Eye (tissue), 1 donor: Measurements from ENCODE around the gene PTK6.

Source experiments
- DNase-seq: peaks from one replicate; pipeline ENCODE4 v3.0.0-alpha.2; 2015

PTK6 gene

DNA sequence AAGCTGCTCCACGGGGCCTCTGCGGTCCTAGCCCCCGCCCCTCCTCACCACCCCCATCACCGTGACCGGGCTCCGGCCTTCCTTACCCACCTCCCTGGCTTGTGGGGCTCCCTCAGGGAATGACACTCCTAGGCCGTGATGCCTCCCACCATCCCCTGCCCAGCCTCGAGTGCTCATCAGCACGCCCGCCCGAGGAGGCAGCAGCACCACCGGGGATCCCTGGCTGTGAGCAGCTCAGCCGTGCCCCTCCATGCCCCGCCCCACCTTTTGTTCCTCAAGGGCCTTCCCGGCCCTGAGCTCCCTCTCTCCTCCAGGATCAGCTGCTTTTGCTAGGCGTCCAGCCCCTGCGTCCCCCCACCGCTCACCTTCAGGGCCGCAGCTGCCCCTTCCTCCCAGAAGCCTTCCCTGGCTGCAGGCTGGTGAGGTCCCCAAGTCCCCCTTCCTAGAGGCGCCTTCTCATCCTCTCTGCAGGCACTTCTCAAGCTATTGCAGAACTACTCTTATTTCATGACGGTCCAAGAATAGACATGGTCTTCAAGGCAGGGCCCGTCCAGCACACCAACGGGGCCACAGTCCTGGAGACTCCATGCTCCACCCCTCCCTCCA is 19.8 kb upstream of the PTK6 start:
- DNase-seq, result no peak

DNA sequence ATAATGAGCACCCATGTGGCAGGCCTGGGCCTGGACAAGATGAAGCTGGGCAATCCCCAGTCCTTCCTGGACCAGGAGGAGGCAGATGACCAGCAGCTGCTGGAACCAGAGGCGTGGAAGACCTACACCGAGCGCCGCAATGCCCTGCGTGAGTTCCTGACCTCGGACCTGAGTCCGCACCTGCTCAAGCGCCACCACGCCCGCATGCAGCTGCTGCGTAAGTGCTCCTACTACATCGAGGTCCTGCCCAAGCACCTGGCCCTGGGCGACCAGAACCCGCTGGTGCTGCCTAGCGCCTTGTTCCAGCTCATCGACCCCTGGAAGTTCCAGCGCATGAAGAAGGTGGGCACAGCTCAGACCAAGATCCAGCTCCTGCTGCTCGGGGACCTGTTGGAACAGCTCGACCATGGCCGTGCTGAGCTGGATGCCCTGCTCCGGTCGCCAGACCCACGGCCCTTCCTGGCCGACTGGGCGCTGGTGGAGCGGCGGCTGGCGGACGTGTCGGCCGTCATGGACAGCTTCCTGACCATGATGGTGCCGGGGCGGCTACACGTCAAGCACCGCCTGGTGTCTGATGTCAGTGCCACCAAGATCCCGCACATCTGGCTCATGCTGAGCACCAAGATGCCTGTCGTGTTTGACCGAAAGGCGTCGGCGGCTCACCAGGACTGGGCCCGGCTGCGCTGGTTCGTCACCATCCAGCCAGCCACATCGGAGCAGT is 18.6 kb upstream of the PTK6 start:
- no peak for DNase-seq

DNA sequence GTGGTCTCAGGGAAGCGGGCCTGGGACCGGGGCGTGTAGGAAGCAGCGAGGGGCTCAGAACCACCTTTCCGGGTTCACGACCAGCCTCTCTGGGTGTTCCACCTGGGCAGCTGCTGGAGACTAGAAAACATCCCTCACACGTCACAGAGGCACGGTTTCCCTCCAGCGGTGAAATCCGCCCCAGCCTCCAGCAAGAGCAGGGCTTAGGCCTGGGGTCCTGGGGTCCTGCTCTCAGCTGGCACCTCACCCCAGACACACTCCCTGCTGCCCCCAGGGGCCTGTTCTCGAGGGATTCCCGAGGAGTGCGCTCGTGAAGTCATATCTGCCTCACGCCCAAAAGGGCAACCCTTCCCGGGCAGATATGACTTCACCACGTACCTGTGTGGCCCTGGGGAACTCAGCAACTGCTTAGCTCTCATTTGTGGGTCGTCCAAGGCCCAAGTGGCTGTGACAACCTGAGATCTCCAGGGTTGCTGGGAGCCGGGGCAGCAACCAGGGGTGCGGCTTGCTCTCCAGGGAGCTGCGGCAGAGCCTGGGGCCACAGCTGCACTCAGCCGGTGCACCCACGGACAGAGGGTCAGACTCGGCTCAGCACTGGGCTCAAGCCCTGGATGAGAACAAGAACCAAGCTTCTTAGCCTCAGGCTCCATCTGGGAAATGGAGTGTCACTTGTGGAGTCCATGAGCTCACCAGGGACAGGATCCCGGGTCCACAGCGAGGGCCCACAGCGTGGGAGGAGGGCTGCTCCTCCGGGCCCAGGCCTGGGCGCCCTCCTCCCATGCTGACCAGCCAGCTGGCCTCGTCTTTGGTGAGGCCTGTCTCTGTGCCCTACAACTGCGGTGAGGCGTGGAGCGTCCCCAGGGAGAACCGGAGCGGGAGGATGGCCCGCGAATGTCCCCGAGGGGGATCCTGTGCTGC is 17.4 kb upstream of the PTK6 start:
- peak; percentile 49 for DNase-seq

DNA sequence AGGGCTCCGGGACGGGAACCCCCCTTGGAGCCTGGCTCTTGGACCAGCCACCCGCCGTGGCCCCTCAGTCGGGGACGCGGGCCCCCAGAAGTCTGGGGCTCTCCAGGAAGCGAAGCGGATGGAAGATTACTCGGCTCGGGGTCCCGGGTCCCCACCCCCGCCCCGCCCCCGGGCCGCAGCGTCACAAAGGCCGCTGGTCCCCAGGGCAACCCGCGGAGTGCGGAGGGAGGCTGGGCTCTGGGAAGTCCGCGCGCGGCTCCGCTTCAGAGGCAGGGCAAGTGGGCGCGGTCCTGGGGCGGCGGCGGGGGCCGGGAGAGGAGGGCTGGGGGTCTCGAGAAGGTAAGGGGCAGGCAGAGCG is 16.7 kb upstream of the PTK6 start, which contains the start of gene FNDC11:
Gene FNDC11 (plus strand): TSS at position 227 of the 358 bp plus-strand sequence. CDS start 1,505 bp downstream, outside the sequence.
- peak; percentile 84 for DNase-seq

DNA sequence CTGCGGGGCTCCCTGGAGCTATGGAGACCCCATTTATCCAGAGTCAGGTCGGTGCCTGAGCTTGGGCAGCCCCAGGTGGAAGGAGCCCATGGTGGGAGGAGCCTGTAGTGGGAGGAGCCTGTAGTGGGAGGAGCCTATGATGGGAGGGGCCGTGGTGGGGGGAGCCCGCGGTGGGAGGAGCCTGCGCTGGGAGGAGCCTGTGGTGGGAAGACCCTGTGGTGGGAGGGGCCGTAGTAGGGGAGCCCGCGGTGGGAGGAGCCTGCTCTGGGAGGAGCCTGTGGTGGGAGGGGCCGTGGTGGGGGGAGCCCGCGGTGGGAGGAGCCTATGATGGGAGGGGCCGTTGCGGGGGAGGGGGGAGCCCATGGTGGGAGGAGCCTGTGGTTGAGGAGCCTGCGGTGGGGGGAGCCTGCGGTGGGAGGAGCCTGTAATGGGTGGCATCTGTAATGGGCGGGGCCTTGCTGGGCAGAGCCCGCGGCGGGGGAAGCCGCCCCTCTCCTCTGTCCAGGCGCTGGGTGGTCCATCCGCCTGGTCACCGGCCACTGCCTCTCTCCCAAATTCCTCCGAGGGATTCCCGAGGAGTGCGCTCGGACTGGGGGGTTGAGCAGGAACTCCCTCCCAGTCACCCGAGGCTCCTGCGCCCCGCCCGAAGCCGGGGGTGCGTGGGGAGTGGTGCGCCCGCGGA is 16.2 kb upstream of the PTK6 start:
- DNase-seq, result peak; percentile 91

DNA sequence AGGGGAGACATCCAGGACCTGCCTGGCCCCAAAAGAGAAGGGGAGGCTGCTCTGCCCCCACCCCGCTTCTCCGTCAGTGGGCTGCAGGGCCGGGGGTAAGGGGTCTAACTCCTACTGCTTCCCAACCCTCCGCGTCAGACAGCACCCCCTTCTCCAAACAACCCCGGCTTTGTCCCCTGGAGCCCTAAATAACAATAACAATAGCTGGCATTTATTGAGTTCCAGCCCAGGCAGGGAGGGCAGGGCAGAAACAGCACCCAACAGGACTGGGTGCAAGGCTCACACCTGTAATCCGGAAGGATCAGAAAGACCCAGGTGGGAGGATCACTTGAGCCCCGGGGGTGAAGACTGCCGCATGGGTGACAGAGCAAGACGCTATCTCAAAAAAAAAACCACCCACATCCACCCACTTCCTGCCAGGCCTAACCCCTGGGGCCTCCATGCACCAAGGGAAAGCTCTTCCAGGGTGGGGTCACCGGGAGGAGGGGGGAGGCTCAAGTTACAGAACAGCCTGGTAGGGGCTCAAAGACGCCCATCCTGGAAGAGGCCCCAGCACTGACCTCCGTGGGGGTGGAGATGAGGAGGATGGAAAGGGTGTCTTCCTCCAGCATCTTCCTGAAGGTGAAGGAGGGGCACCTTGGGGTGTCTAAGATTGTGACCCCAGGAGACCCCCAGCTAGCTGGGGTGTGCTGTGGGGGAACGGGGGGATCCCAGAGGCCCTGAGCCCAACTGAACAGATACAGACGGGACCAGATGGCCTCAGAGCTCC is 15.5 kb upstream of the PTK6 start:
- no peak for DNase-seq

DNA sequence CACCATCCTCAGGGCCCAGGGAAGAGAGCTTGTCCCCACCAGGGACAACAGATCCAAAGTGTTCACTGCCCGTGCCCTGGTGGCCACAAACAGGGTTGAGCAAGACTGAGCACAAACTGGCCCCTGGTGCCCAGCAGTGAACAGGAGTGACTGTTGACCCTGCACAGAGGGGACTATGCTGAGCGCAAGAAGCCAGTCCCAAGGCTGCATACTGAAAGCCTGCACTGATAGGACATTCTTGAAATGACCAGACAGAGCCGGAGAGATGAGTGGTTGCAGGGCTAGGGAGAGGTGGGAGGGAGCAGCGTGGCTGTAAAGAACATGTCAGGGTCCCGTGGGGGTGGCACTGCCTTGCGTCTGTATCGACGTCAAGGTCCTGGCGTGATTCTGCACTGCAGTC is 13.9 kb upstream of the PTK6 start:
- peak; percentile 58 for DNase-seq

DNA sequence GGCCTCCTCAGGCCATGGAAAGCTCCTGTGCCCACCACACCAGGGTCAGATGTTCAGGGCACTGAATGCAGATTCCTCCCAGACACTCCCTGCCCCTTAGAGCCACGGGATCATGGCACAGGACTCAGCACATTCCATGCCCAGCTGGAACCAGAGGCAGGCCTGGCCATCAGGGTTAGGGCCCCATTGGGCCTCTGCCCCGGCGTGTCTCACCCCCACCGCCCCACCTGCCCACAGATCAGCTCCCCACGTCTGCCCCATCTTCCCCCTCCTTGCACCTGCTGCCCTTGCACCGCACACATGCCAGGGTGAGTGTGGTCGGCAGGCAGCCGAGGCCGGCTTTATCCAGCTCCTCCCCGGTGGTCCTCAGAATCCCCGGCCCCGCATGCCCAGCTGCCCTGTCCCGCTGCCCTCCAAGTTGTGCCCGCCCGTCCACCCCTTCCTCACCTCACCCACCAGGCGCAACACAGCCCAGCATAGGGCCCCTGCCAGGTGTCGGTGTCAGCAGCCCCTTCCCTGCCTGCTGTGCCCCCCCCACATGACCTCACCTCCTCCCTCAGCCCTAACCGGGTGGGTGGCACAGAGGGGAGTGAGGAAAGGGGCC is 12.6 kb upstream of the PTK6 start:
- DNase-seq, result no peak

DNA sequence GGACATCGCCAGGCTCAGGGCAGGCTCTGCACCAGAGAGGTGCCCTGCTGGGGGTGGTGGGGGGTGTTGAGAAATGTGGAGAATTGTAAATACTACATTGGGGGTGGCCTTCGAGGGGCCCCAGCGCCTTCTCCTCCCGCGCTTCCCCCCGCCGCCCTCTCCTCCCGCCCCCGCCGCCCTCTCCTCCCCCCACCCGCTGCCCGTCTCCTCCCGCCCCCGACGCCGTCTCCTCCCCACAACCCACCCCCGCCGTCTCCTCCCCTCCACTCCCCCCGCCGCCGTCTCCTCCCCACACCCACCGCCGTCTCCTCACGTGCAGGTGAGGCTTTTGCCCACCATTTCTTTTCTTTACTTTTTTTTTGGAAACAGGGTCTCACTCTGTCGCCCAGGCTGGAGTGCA is 11.8 kb upstream of the PTK6 start:
- DNase-seq, result no peak

DNA sequence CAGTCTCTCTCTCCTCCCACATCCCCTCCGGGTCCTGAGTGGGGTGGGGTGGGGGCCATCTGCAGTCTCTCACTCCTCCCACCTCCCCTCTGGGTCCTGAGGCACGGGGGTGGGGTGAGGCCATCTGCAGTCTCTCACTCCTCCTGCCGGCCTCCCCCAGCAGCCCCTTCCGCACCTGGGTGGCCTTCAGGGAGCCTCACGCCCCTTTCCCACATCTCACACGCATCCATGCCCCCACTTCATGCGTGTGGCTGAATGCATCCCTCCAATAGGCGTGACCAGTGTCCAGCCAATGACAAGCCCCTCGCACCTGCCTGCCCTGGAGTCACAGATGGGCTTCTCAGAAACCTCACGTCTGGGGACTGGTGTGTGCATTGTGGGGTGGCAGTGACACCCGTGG is 11.4 kb upstream of the PTK6 start:
- no peak for DNase-seq

DNA sequence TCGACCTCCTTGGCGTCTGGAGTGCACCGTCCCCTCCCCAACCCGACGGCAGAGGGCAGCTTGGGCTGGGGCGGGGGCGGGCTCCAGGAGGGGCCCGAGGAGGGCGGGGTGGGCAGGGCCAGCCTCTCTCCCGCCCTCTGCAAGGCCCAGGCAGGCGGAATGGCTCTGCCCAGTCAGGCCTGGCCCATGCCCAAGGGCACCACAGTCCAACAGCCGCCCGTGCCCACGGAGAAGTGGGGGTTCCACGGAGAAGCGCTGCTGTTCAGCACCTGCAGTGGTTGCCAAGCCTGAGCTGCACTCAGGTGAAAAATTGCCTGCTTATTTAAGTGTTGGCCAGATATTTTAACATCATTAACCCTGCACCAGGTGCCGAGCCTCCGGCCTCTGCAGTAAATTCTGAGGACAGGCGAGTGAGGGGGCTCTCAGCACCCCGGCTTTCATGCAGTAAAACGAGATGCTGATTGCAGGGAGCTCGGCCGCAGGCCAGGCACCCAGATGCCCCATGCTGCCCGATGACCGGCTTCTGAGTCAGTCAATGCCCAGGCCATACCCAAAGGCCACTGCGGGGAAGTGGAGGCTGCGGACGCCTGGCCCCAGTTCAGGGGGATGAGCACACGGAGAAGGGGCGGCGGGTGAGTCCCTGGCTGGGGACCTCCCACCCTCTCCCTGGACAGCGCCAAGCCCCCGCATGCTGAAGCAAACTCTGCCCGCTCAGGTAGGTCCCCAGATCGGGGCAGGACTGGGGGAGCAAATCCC is 10.7 kb upstream of the PTK6 start, which contains the start of gene SRMS:
Gene SRMS (minus strand): TSS at position 25 of the 756 bp plus-strand sequence. CDS start 286 bp downstream, outside the sequence.
- DNase-seq, result no peak

DNA sequence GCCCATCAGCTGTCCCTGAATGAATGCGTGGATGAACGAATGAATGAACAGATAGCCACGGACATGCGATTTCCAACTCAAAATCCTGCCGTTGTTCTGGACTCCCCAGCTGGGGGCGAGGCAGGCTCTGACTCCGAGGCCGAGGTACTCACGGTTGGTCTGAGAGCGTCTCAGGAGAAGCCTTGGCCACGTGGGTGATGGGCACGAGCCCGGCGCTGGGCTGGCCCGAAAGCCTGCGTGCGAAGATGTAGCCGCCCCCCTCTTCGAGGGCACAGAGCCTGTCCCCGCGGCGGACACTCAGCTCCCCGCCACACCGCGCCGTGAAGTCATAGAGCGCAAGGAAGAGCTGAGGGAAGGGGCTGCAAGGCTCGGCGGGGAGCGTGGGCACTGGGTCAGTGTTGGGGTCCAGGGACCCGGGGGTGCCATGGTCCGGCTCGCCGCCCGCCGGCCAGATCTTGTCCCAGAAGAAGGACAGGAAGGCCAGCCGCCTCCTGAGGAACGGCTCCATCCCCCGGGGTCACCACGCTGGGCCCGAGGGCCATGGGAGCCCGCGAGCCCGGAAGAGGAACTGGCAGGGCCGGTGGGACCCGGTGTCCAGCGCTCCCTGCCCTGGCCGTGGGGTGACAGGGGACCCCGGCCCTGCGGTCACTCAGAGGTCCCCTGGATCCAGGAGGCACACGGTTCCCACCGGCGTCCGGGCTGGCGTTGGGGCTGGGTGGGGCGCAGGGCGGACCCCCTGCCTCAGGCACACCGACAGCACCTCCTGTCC is 10.0 kb upstream of the PTK6 start:
- no peak for DNase-seq

DNA sequence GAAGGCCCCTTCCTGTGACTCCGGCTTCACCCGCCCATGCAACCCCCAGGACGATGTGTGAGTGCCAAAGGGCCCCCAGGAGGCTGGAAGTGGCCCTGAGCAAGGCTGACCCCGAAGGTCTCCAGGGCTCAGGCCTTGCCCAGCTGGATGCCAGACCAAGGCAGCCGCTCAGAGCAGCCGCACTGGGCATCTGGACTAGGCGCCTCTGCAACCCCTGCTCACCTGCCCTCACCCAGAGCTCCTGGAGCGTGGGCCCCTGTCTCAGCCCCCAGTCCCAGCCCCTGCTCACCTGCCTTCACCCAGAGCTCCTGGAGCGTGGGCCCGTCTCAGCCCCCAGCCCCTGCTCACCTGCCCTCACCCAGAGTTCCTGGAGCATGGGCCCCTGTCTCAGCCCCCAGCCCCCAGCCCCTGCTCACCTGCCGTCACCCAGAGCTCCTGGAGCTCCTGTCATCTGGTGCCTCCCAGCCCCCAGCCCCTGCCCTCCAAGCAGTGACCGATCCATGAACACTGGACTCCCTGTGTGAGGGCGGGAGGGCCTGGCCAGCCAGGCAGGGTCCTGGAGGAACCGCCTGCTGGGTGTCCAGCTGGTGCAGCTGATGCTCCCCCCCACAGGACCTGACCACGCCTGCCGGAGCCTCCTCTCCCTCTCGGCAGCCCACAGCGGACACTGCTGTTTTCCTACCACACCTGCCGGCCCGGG is 9.2 kb upstream of the PTK6 start:
- no peak for DNase-seq

DNA sequence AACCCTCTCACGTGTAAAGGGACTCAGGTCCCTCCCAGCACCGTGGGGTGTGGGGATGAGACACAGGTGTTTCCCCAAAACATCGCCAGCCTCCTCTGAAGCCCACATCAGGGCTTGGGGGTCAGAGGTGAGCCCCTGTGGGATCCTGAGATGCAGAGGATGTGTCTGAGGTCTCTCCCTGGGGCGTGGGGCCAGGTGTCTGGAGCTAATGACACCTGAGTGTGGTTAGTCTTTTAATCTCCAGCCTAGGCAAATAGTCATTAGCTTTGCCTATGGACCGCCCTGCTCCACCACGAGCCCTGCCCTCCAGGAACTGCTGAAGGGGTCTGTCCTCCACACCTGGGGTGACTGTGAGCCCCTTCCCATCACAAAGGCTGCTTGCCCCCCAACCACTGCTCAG is 8.6 kb upstream of the PTK6 start:
- no peak for DNase-seq

DNA sequence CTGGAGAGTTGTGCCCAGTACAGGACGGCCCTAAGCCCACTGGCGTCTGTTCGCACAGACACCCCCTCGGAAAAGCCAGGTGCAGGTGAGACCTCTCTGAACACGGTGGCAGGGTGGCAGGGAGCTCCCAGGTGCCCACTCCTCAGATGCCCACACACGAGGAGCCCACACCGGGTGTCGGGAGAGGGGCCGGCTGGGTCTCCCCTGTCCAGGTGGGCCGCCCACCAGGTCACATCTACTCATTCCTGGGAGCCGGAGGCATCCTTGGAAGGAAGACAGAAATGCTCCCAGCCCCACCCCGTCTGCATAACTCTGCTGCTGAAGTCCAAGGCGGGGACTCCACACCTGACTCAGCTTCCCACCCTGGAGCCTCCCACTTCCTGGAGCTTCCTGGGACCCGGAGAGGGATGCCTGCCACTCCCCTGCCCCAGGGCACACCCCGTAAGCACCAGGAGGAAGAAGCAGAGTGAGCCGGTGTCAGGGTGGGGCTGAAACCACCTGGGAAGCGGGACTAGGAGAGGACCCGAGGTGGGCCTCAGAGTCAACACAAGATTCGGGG is 7.9 kb upstream of the PTK6 start:
- DNase-seq, result no peak

DNA sequence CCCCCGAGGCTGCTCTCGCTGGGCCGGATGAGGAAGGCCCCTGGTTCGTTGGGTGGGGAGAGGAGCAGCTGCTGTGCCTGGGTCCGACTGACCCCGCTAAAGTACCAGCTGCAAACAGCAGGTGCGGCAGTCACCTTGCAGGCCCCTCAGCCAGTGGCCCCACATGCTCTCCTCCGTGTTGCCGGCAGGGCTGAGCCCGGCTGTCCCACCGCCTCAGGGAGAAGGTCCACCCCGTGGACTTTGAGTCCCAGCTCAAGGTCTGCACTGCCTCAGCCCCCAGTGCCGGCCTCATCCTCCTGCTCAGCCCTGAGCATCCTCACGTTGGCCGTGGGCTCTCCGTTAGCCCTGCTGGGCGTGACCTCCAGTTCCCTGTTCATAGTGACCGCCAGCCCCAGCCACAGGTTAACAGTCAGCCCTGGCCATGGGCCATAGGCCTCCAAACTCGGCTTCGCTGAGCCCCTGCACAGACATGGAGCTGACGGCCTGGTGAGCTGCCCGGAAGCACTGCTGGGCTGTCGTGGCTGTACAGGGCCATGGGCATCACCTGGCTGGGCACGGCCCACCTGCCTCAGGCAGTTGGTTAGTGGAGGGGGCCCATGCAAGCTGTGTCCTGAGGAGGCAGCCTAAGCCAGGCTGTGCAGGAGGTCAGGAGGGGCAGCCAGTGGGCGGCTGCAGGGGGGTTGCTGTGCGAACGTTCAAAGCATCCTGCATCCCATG is 7.2 kb upstream of the PTK6 start:
- DNase-seq, result no peak

DNA sequence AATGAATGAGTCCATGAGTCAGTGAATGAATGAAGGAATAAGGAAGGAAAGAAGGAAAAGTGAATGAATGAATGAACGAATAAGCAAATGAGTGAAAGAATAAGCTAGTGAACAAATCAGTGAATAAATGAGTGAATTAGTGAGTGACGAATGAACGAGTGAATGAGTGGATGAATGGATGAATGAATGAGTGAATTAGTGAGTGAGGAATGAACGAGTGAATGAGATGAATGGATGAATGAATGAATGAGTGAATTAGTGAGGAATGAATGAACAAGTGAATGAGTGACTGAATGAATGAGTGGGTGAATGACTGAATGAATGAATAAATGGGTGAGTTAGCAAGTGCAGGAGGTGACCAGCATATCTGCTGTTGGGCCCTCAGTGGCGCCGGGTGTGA is 6.6 kb upstream of the PTK6 start:
- DNase-seq, result no peak

DNA sequence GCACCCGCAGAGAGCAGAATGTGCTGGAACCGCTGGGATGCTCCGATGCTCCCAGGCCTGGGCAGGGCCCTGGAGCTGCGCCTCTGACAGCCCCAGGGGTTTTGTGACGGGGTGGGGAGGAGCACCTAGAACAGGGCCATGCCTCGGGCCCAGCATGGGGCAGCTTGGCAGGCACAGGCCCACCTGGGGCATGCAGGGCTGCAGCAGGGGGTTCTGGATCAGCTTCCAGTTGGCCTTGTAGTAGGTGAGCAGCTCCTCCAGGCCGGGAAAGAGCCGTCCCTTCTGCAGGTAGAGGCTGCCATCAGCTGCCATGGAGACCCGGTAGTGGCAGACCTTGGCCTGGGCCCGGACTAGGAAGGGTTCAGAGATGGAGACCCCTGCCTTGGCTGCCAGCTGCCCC is 6.0 kb upstream of the PTK6 start:
- no peak for DNase-seq

DNA sequence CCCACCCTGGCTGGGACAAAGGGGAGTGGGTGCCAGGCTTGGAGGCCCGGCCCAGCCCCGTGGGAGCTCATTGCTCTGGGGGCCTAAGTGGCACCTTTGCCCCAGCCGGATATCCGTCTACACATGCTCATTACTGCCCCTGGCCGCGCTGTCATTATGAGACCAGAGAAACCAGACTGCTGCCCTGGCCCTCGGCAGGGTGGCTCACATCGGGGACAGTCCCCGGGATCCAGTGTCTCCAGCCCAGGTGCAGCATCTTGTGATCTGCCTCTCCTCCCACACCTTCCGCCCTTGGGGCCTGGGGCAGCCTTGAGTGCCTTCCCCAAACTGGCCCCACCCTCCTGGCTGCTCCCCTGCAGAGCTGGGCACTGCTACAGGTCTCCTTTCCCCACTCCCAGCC is 5.5 kb upstream of the PTK6 start:
- peak; percentile 0 for DNase-seq
